Neural progenitor cell (in vitro differentiated cells): Measurements from ENCODE around the gene SLC26A4. TPM values are rescaled to one million over a fixed set of nuclear protein-coding genes. Genes with fewer than 3 reads are reported as not detected.

Experiments used
- DNase-seq: peaks from one replicate; pipeline ENCODE4 v3.0.0-alpha.2; 2016; ENCODE audit warnings: low spot score
- H2AFZ ChIP-seq: fragments of 200-600 bp; sonication (generic); replicated peaks from 2 replicates; pipeline ENCODE4 v1.6.1; 2016; ENCODE audit warnings: antibody characterized with exemption
- H3F3A ChIP-seq: fragments of 200-600 bp; sonication (generic); 2 replicates; pipeline ENCODE4 v1.6.1; 2016; ENCODE audit warnings: antibody characterized with exemption, low read depth
- H3K27ac ChIP-seq: fragments of 200-600 bp; sonication (generic); 2 replicates; pipeline ENCODE4 v1.5.1; 2016; ENCODE audit warnings: mild to moderate bottlenecking
- H3K27me3 ChIP-seq: fragments of 200-600 bp; sonication (generic); 2 replicates; pipeline ENCODE4 v1.6.1; 2016; ENCODE audit warnings: mild to moderate bottlenecking, moderate library complexity
- H3K36me3 ChIP-seq: fragments of 200-600 bp; sonication (generic); 2 replicates; pipeline ENCODE4 v1.5.1; 2016
- H3K4me1 ChIP-seq: fragments of 200-600 bp; sonication (generic); 2 replicates; pipeline ENCODE4 v1.6.1; 2016; ENCODE audit warnings: mixed run types
- H3K4me2 ChIP-seq: fragments of 200-600 bp; sonication (generic); 2 replicates; pipeline ENCODE4 v1.6.1; 2016
- H3K4me3 ChIP-seq: fragments of 200-600 bp; sonication (generic); 2 replicates; pipeline ENCODE4 v1.5.1; 2016
- H3K79me2 ChIP-seq: fragments of 200-600 bp; sonication (generic); 2 replicates; pipeline ENCODE4 v1.6.1; 2016; ENCODE audit warnings: low read depth
- H3K9ac ChIP-seq: fragments of 200-600 bp; sonication (generic); 2 replicates; pipeline ENCODE4 v1.6.1; 2016
- H3K9me3 ChIP-seq: fragments of 200-600 bp; sonication (generic); 2 replicates; pipeline ENCODE4 v1.5.1; 2016; ENCODE audit warnings: low read depth
- H4K20me1 ChIP-seq: fragments of 200-600 bp; sonication (generic); 2 replicates; pipeline ENCODE4 v1.6.1; 2016; ENCODE audit warnings: low read depth
- H3K27ac Mint-ChIP-seq: 3 replicates; pipeline ENCODE4 v1.8.0; 2021; ENCODE audit warnings: mixed read lengths
- H3K27me3 Mint-ChIP-seq: 2 replicates; pipeline ENCODE4 v1.8.0; 2022; ENCODE audit warnings: low read depth, mild to moderate bottlenecking, inconsistent platforms, moderate library complexity, mixed read lengths; ENCODE audit not compliant: insufficient read depth
- H3K36me3 Mint-ChIP-seq: 3 replicates; pipeline ENCODE4 v1.8.0; 2021; ENCODE audit warnings: mixed read lengths
- H3K4me1 Mint-ChIP-seq: 3 replicates; pipeline ENCODE4 v1.8.0; 2021; ENCODE audit warnings: mixed read lengths
- H3K4me3 Mint-ChIP-seq: 3 replicates; pipeline ENCODE4 v1.8.0; 2021; ENCODE audit warnings: mild to moderate bottlenecking, moderate library complexity, mixed read lengths
- H3K9me3 Mint-ChIP-seq: 3 replicates; pipeline ENCODE4 v1.8.0; 2020; ENCODE audit warnings: mixed read lengths
- EZH2 ChIP-seq: fragments of 200-600 bp; sonication (generic); IDR thresholded peaks from 2 replicates; pipeline ENCODE4 v1.6.1; 2017; ENCODE audit warnings: antibody characterized with exemption, mild to moderate bottlenecking, moderate library complexity
- EZH2phosphoT487 ChIP-seq: fragments of 200-600 bp; sonication (generic); IDR thresholded peaks from 2 replicates; pipeline ENCODE4 v1.6.1; 2017; ENCODE audit warnings: antibody characterized with exemption
- total RNA-seq: library from RNA; depleted of rRNA; stranded (reverse); fragments of >200 nt; gene quantifications from 2 replicates; pipeline ENCODE4 v1.2.3, GENCODE V29; 2015; ENCODE audit warnings: low replicate concordance
- TF ChIP-seq, protein P1 (sequence below): fragments of 200-600 bp; sonication (generic); IDR thresholded peaks from 2 replicates; pipeline ENCODE4 v1.5.1; 2017; ENCODE audit warnings: antibody characterized with exemption, mild to moderate bottlenecking

SLC26A4 gene
- total RNA-seq, 1 donor from 2014 or later, result 0.02 TPM

DNA sequence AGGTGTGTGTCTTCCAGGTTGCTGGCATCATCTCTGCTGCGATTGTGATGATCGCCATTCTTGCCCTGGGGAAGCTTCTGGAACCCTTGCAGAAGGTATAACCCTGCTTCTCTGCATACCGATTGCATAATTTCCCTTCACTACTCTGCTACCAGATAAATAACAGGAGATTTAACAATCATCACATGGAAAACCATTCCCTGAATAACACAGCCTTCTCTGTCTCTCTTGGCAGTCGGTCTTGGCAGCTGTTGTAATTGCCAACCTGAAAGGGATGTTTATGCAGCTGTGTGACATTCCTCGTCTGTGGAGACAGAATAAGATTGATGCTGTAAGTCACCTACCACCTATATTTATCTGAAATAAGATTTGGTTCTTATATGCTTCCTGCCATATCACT is 33.8 kb downstream of the SLC26A4 start:
- DNase-seq, result no peak
- Histone ChIP-seq H2AFZ (no peak overlapping the region), H3K9ac (no peak overlapping the region), H3K9me3 (no peaks in the 10 kb centered on the region), H3K4me1 (peaks cover 5% of the 10 kb centered on the region), H3K27ac (no peak overlapping the region), H3K27me3 (no peaks in the 10 kb centered on the region), H3K4me3 (no peak overlapping the region), H3K4me2 (no peak overlapping the region), H3K79me2 (no peaks in the 10 kb centered on the region), H3K36me3 (no peaks in the 10 kb centered on the region), H3F3A (no peaks in the 10 kb centered on the region), H4K20me1 (no peaks in the 10 kb centered on the region)
- H3K4me1 Mint-ChIP-seq, result peaks cover 14% of the 10 kb centered on the region
- peaks cover 4% of the 10 kb centered on the region for H3K27me3 Mint-ChIP-seq
- no peak overlapping the region for H3K27ac Mint-ChIP-seq
- H3K4me3 Mint-ChIP-seq, result no peak overlapping the region
- no peaks in the 10 kb centered on the region for H3K36me3 Mint-ChIP-seq
- TF ChIP-seq, protein P1, sequence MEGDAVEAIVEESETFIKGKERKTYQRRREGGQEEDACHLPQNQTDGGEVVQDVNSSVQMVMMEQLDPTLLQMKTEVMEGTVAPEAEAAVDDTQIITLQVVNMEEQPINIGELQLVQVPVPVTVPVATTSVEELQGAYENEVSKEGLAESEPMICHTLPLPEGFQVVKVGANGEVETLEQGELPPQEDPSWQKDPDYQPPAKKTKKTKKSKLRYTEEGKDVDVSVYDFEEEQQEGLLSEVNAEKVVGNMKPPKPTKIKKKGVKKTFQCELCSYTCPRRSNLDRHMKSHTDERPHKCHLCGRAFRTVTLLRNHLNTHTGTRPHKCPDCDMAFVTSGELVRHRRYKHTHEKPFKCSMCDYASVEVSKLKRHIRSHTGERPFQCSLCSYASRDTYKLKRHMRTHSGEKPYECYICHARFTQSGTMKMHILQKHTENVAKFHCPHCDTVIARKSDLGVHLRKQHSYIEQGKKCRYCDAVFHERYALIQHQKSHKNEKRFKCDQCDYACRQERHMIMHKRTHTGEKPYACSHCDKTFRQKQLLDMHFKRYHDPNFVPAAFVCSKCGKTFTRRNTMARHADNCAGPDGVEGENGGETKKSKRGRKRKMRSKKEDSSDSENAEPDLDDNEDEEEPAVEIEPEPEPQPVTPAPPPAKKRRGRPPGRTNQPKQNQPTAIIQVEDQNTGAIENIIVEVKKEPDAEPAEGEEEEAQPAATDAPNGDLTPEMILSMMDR, result no peak
- TF ChIP-seq EZH2phosphoT487 (no peak), EZH2 (no peak)
- H3K9me3 Mint-ChIP-seq, result no peaks in the 10 kb centered on the region

DNA sequence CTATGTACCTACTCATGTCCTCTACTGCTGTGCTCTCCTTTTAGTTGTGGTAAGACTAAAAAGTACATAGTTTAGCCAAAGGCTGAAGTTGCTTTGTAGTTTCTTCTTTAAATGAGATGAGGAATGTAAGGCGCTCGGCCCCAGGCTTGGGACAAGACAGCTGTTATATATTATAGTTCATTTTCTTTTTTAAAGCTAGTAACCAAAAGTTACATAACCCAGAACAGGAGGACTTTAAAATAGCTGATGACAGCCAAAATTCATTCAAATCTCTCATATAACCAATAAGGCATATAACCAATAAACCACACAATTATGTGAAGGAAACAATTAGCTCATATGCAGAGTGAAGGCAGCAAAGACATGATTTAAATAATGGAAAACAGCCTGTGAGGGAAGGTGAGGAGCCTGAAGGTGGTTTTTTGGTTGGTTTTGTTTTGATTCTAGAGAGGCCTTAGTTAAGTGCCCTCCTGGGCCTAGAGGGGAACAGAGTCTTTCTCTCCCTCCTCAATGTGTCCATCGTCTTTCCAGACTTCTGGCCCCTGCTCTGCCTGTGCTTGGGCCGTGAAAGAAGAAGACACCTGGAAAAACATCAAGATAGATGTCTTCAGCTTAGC is 35.8 kb downstream of the SLC26A4 start:
- no peak overlapping the region for H3K27ac Mint-ChIP-seq
- Histone ChIP-seq H3K4me3 (no peak overlapping the region), H3K36me3 (no peaks in the 10 kb centered on the region), H3K9ac (no peak overlapping the region), H3K27me3 (no peaks in the 10 kb centered on the region), H3F3A (no peaks in the 10 kb centered on the region), H2AFZ (no peak overlapping the region), H3K9me3 (no peaks in the 10 kb centered on the region), H3K4me2 (no peak overlapping the region), H3K79me2 (no peaks in the 10 kb centered on the region), H4K20me1 (no peaks in the 10 kb centered on the region), H3K4me1 (no peaks in the 10 kb centered on the region), H3K27ac (no peak overlapping the region)
- DNase-seq, result no peak
- peaks cover 4% of the 10 kb centered on the region for H3K27me3 Mint-ChIP-seq
- H3K36me3 Mint-ChIP-seq, result no peaks in the 10 kb centered on the region
- no peaks in the 10 kb centered on the region for H3K9me3 Mint-ChIP-seq
- H3K4me1 Mint-ChIP-seq, result peaks cover 14% of the 10 kb centered on the region
- TF ChIP-seq EZH2phosphoT487, result no peak
- TF ChIP-seq EZH2, result no peak
- TF ChIP-seq, protein P1, result no peak
- H3K4me3 Mint-ChIP-seq, result no peak overlapping the region

DNA sequence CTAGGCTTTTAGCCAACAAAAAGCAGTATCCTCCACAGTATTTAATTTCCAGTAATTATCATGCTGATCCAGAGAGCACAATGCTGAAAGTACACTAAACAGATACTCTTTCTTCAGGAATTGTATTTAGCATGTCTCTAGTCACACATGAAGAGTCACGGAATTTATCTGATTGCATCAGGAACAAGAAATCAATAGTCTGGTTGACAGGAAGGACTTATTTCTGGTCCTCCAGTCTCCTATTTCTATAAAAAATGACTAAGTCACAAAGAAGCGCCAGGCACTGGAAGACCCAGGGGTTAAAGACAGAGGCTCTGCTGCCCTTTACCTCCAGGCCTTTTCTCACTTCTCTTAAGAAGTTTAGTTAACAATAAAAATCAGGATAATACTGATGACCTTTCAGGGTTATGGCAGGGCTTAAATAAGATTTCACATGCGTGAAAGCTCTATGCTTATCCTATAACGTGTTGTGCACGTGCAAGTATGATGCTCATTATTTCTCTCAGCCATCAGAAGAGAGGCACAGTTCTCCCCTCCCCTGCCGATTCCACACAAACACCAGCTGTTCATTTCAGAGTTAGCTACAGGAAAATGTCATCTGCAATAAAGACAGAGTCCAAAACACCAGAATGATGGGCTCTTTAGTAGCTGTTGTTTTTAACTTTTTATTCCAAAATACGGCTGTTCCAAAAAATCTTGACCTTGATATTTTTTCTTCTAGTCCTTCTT is 36.9 kb downstream of the SLC26A4 start:
- Mint-ChIP-seq H3K36me3 (no peaks in the 10 kb centered on the region), H3K4me3 (no peak overlapping the region), H3K9me3 (no peaks in the 10 kb centered on the region), H3K4me1 (peaks cover 14% of the 10 kb centered on the region), H3K27ac (no peak overlapping the region), H3K27me3 (peaks cover 2% of the 10 kb centered on the region)
- no peak overlapping the region for H2AFZ ChIP-seq
- H3K27ac ChIP-seq, result no peak overlapping the region
- no peaks in the 10 kb centered on the region for H3K36me3 ChIP-seq
- no peak overlapping the region for H3K9ac ChIP-seq
- TF ChIP-seq EZH2, result no peak
- no peak for TF ChIP-seq EZH2phosphoT487
- TF ChIP-seq, protein P1, result no peak
- no peaks in the 10 kb centered on the region for H4K20me1 ChIP-seq
- no peaks in the 10 kb centered on the region for H3K9me3 ChIP-seq
- no peak overlapping the region for H3K4me2 ChIP-seq
- no peak for DNase-seq
- no peaks in the 10 kb centered on the region for H3F3A ChIP-seq
- no peaks in the 10 kb centered on the region for H3K4me1 ChIP-seq
- H3K79me2 ChIP-seq, result no peaks in the 10 kb centered on the region
- H3K27me3 ChIP-seq, result no peaks in the 10 kb centered on the region
- H3K4me3 ChIP-seq, result no peak overlapping the region
